CD4-positive, alpha-beta memory T cell (primary cell): ENCODE data around the gene COX5B. TPM values are rescaled to one million over a fixed set of nuclear protein-coding genes. Genes with fewer than 3 reads are reported as not detected.
A peak's percentile ranks its signal among the peaks of the same experiment; 100 is the strongest.

ENCODE experiments used
- CTCF ChIA-PET: fragments of 350-600 bp; sonication (Branson Sonifier 250); formaldehyde crosslinking; loops from one replicate; lab custom pipeline; 2021; ENCODE audit warnings: inconsistent platforms; ENCODE audit not compliant: partially characterized antibody; lab: Charles Lee
- POLR2A ChIA-PET: fragments of 350-600 bp; sonication (Branson Sonifier 250); formaldehyde crosslinking; loops from one replicate; lab custom pipeline; 2021; ENCODE audit not compliant: partially characterized antibody; lab: Charles Lee
- DNase-seq, 5 donors: peaks; one replicate each; pipeline versions ENCODE4 v3.0.0 to v3.0.0-alpha.2; 2020 to 2022; ENCODE audit warnings: mixed read lengths in 1 of 5
- H3K27ac ChIP-seq: one replicate; pipeline ENCODE4 v1.7.0; 2013; ENCODE audit warnings: low read depth, low read length
- H3K27me3 ChIP-seq: 2 replicates; pipeline ENCODE4 v1.7.0; 2013; ENCODE audit warnings: mild to moderate bottlenecking, low read length, moderate library complexity; ENCODE audit not compliant: insufficient read depth
- H3K36me3 ChIP-seq: 2 replicates; pipeline ENCODE4 v1.7.0; 2013; ENCODE audit warnings: mild to moderate bottlenecking, low read length, moderate library complexity; ENCODE audit not compliant: insufficient read depth
- H3K4me1 ChIP-seq: 2 replicates; pipeline ENCODE4 v1.7.0; 2013; ENCODE audit warnings: mild to moderate bottlenecking, low read length, moderate library complexity; ENCODE audit not compliant: insufficient read depth
- H3K4me3 ChIP-seq, 2 donors: one replicate each; pipeline ENCODE4 v1.7.0; 2013; ENCODE audit warnings: low read length in 2 of 2, mild to moderate bottlenecking in 1 of 2
- H3K9me3 ChIP-seq, 2 donors: one replicate each; pipeline ENCODE4 v1.7.0; 2013; ENCODE audit warnings: low read length in 2 of 2, control low read depth in 1 of 2; ENCODE audit not compliant: control insufficient read depth in 1 of 2
- H3K27ac Mint-ChIP-seq, 7 donors: one replicate each; pipeline ENCODE4 v1.8.0; 2020 to 2021; ENCODE audit warnings: mixed read lengths in 7 of 7, mild to moderate bottlenecking in 6 of 7, inconsistent platforms in 3 of 7, moderate library complexity in 3 of 7
- H3K27me3 Mint-ChIP-seq, 2 donors: one replicate each; pipeline ENCODE4 v1.8.0; 2020 to 2021; ENCODE audit warnings: mixed read lengths in 2 of 2
- H3K36me3 Mint-ChIP-seq, 2 donors: one replicate each; pipeline ENCODE4 v1.8.0; 2020 to 2021; ENCODE audit warnings: mixed read lengths in 2 of 2, inconsistent platforms in 1 of 2, mild to moderate bottlenecking in 1 of 2
- H3K4me1 Mint-ChIP-seq, 4 donors: one replicate each; pipeline ENCODE4 v1.8.0; 2020 to 2021; ENCODE audit warnings: mixed read lengths in 4 of 4, mild to moderate bottlenecking in 1 of 4
- H3K4me3 Mint-ChIP-seq, 8 donors: one replicate each; pipeline ENCODE4 v1.8.0; 2020 to 2021; ENCODE audit warnings: mixed read lengths in 8 of 8, mild to moderate bottlenecking in 7 of 8, moderate library complexity in 6 of 8, inconsistent platforms in 3 of 8
- H3K9me3 Mint-ChIP-seq, 8 donors: one replicate each; pipeline ENCODE4 v1.8.0; 2020 to 2021; ENCODE audit warnings: mixed read lengths in 8 of 8, mild to moderate bottlenecking in 5 of 8, inconsistent platforms in 3 of 8, moderate library complexity in 1 of 8
- intact Hi-C: fragments of 100-400 bp; cut with micrococcal nuclease; formaldehyde crosslinking; loops from one replicate; pipeline ENCODE4 v1.15.1; 2023
- polyA plus RNA-seq, 2 donors: library from polyadenylated mRNA; unstranded; fragments of 300-500 nt; fragmentation: Illumina TruSeq; gene quantifications; one replicate each; pipeline ENCODE4 v1.2.3, GENCODE V29; 2021
- total RNA-seq, 2 experiments: library from RNA; stranded (reverse); gene quantifications; one replicate each; pipeline ENCODE4 v1.2.3, GENCODE V29; 2021

COX5B gene
- total and polyA plus RNA-seq, 4 experiments from 2014 or later: 118 to 387 (median 229) TPM

GRCh38 chr2:97659256-97660043, 13.6 kb downstream of the COX5B start:
- intact Hi-C loops: loop anchor here (5.0 kb wide), 2 partner anchors 53 to 338 kb away; partner anchors contain the start of genes TMEM131 and ZAP70
- no peaks in the 10 kb centered on the region for H3K27me3 ChIP-seq
- peaks cover 7 to 52% of the 10 kb centered on the region in 2 donors for H3K36me3 Mint-ChIP-seq
- H3K27ac Mint-ChIP-seq: peak overlapping the region in 1 of 7 donors; percentile 81
- no peaks in the 10 kb centered on the region for H3K9me3 ChIP-seq
- peaks cover 39% of the 10 kb centered on the region for H3K36me3 ChIP-seq
- no peaks in the 10 kb centered on the region for H3K9me3 Mint-ChIP-seq
- no peak overlapping the region for H3K4me3 Mint-ChIP-seq
- ChIA-PET CTCF (interaction anchor here (1.6 kb wide), 1 partner anchor 41 kb away, joined by 4 read pairs; no protein-coding TSS in a partner anchor), POLR2A (interaction anchor here (7.9 kb wide), 1 partner anchor 10 kb away, joined by 323 read pairs; the partner anchor contains the start of gene COX5B)
- peaks cover 27% of the 10 kb centered on the region for H3K4me1 ChIP-seq
- no peak overlapping the region for H3K27ac ChIP-seq
- no peaks in the 10 kb centered on the region for H3K27me3 Mint-ChIP-seq
- peak in 1 of 5 donors; percentile 42 for DNase-seq
- peaks cover 20 to 33% (median 24%) of the 10 kb centered on the region in 4 donors for H3K4me1 Mint-ChIP-seq
- H3K4me3 ChIP-seq: no peak overlapping the region

GRCh38 chr2:97660044-97660774, 14.3 kb downstream of the COX5B start:
- intact Hi-C loops: loop anchor here (5.0 kb wide), 2 partner anchors 52 to 337 kb away; partner anchors contain the start of genes TMEM131 and ZAP70
- H3K27ac Mint-ChIP-seq: peak overlapping the region in 2 of 7 donors; percentile 17 to 81

GRCh38 chr2:97660775-97661389, 15.0 kb downstream of the COX5B start:
- Mint-ChIP-seq H3K27me3 (no peaks in the 10 kb centered on the region), H3K9me3 (no peaks in the 10 kb centered on the region), H3K4me3 (no peak overlapping the region), H3K27ac (peak overlapping the region in 5 of 7 donors; percentile 30 to 97 (median 55)), H3K4me1 (peaks cover 15 to 41% (median 23%) of the 10 kb centered on the region in 4 donors), H3K36me3 (peaks cover 7 to 44% of the 10 kb centered on the region in 2 donors)
- no peaks in the 10 kb centered on the region for H3K27me3 ChIP-seq
- CTCF ChIA-PET: interaction anchor here (0.9 to 2.6 kb wide), 3 partner anchors 11 to 70 kb away, joined by 3 to 20 read pairs (median 4); partner anchors contain the start of gene ANKRD36B
- H3K4me3 ChIP-seq: no peak overlapping the region
- intact Hi-C loops: loop anchor here (5.0 kb wide), 2 partner anchors 51 to 336 kb away; partner anchors contain the start of genes TMEM131 and ZAP70
- DNase-seq: no peak
- peaks cover 36% of the 10 kb centered on the region for H3K4me1 ChIP-seq
- H3K9me3 ChIP-seq: no peaks in the 10 kb centered on the region
- peaks cover 39% of the 10 kb centered on the region for H3K36me3 ChIP-seq
- POLR2A ChIA-PET: interaction anchor here (7.9 kb wide), 1 partner anchor 12 kb away, joined by 323 read pairs; the partner anchor contains the start of gene COX5B
- H3K27ac ChIP-seq: no peak overlapping the region

More at GRCh38 chr2:97660044-97660774, 14.3 kb downstream of the COX5B start:
- Histone ChIP-seq H3K9me3 (no peaks in the 10 kb centered on the region), H3K27me3 (no peaks in the 10 kb centered on the region), H3K4me1 (peaks cover 34% of the 10 kb centered on the region), H3K4me3 (no peak overlapping the region), H3K27ac (no peak overlapping the region), H3K36me3 (peaks cover 39% of the 10 kb centered on the region)
- no peak overlapping the region for H3K4me3 Mint-ChIP-seq
- H3K27me3 Mint-ChIP-seq: no peaks in the 10 kb centered on the region
- peaks cover 7 to 45% of the 10 kb centered on the region in 2 donors for H3K36me3 Mint-ChIP-seq
- ChIA-PET CTCF (interaction anchor here (0.9 to 1.6 kb wide), 2 partner anchors 11 to 40 kb away, joined by 3 to 4 read pairs; no protein-coding TSS in a partner anchor), POLR2A (interaction anchor here (7.9 kb wide), 1 partner anchor 11 kb away, joined by 323 read pairs; the partner anchor contains the start of gene COX5B)
- DNase-seq: no peak
- H3K9me3 Mint-ChIP-seq: no peaks in the 10 kb centered on the region
- H3K4me1 Mint-ChIP-seq: peaks cover 17 to 40% (median 24%) of the 10 kb centered on the region in 4 donors

GRCh38 chr2:97661927-97662326, 16.1 kb downstream of the COX5B start:
- intact Hi-C loops: loop anchor here (5.0 kb wide), 2 partner anchors 50 to 335 kb away; partner anchors contain the start of genes TMEM131 and ZAP70
- no peaks in the 10 kb centered on the region for H3K9me3 ChIP-seq
- H3K4me3 Mint-ChIP-seq: peak overlapping the region; percentile 92 to 97 (median 96)
- H3K36me3 ChIP-seq: peaks cover 39% of the 10 kb centered on the region
- no peak for DNase-seq
- ChIA-PET POLR2A (interaction anchor here (0.7 to 7.9 kb wide), 7 partner anchors 9 to 98 kb away, joined by 3 to 323 read pairs (median 11); partner anchors contain the start of genes ANKRD36B, COX5B and ZAP70), CTCF (interaction anchor here (0.7 to 3.3 kb wide), 8 partner anchors 11 to 86 kb away, joined by 3 to 20 read pairs (median 7); partner anchors contain the start of genes ANKRD36B, COX5B and ZAP70)
- peak overlapping the region; percentile 92 for H3K27ac ChIP-seq
- no peaks in the 10 kb centered on the region for H3K27me3 Mint-ChIP-seq
- peaks cover 36% of the 10 kb centered on the region for H3K4me1 ChIP-seq
- peak overlapping the region; percentile 57 to 99 (median 97) for H3K27ac Mint-ChIP-seq
- peaks cover 15 to 41% (median 23%) of the 10 kb centered on the region in 4 donors for H3K4me1 Mint-ChIP-seq
- H3K9me3 Mint-ChIP-seq: no peaks in the 10 kb centered on the region
- no peaks in the 10 kb centered on the region for H3K27me3 ChIP-seq
- H3K4me3 ChIP-seq: peak overlapping the region in 1 of 2 donors; percentile 99
- peaks cover 7 to 41% of the 10 kb centered on the region in 2 donors for H3K36me3 Mint-ChIP-seq

DNA sequence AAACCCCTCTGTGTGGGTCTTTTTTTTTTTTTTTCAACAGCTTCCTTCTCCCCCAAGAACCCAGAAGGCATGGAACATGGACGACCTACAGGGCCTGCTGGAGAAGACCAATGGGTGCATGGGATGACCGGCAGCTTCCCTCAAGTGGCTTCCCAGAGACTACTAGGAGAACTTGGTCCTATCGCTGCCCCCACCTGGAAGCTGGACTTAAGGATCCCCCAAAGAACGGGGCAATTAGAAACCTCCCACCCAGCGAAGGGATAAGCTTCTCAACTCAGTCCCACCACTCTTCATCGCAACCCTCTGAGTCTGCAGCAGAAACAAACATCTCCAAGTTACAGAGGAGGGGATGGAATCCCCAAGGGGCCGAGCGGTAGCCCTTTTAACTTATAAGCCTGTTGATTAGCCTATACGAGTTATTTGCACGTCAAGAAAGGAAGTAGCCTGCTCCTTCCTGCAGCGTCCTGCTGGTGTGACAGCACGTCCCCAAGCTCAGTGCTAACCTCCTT, 16.6 kb downstream of the COX5B start:
- Mint-ChIP-seq H3K27me3 (no peaks in the 10 kb centered on the region), H3K4me1 (peaks cover 15 to 41% (median 23%) of the 10 kb centered on the region in 4 donors), H3K4me3 (peak overlapping the region; percentile 92 to 97 (median 96)), H3K36me3 (peaks cover 6 to 37% of the 10 kb centered on the region in 2 donors), H3K9me3 (no peaks in the 10 kb centered on the region), H3K27ac (peak overlapping the region; percentile 97 to 99 (median 97))
- Histone ChIP-seq H3K4me1 (peaks cover 36% of the 10 kb centered on the region), H3K36me3 (peaks cover 39% of the 10 kb centered on the region), H3K4me3 (peak overlapping the region; percentile 4 to 99), H3K27ac (peak overlapping the region; percentile 92), H3K9me3 (no peaks in the 10 kb centered on the region), H3K27me3 (no peaks in the 10 kb centered on the region)
- intact Hi-C loops: loop anchor here (5.0 kb wide), 2 partner anchors 50 to 335 kb away; partner anchors contain the start of genes TMEM131 and ZAP70
- POLR2A ChIA-PET: interaction anchor here (0.7 to 7.9 kb wide), 8 partner anchors 8 to 97 kb away, joined by 3 to 323 read pairs (median 12); partner anchors contain the start of genes ANKRD36B, COX5B and ZAP70
- peak in 1 of 5 donors; percentile 27 for DNase-seq
- CTCF ChIA-PET: interaction anchor here (0.7 to 3.3 kb wide), 8 partner anchors 11 to 86 kb away, joined by 3 to 20 read pairs (median 7); partner anchors contain the start of genes ANKRD36B, COX5B and ZAP70
